ENCODE measurements around the gene KPRP. TPM values are rescaled to one million over a fixed set of nuclear protein-coding genes. Genes with fewer than 3 reads are reported as not detected.

Gene KPRP
- not detected for total RNA-seq
- polyA plus RNA-seq = not detected

- Histone ChIP-seq H3K9me3 (no peaks in the 10 kb centered on the region), H3K36me3 (no peaks in the 10 kb centered on the region), H3K4me1 (no peaks in the 10 kb centered on the region), H3K27me3 (no peaks in the 10 kb centered on the region), H3K27ac (no peak within 1 kb of the TSS), H3K4me3 (no peak within 1 kb of the TSS)
- 58 to 72% methylated on average over 6 of the region's 6 CpGs for WGBS, 2 donors
- no peak for DNase-seq
- intact Hi-C loops (cut with DNase I) = no loop called here
- no peak for TF ChIP-seq POLR2A (IDR thresholded peaks at IDR 0.05)
- TF ChIP-seq EP300 (IDR thresholded peaks at IDR 0.05) = no peak
- TF ChIP-seq POLR2AphosphoS5 (IDR thresholded peaks at IDR 0.05) = no peak
- TF ChIP-seq CTCF (IDR thresholded peaks at IDR 0.05) = no peak
Observed at GRCh38 chr1:152757747-152758146, at the start of gene KPRP. Gene KPRP, plus strand, starts transcription at chr1:152758025. Its CDS starts 1,564 bp downstream, at chr1:152759589.

GRCh38 chr1:152718238-152718637, 39.6 kb upstream of the KPRP start:
- no peak overlapping the region for H3K27ac ChIP-seq
- no peaks in the 10 kb centered on the region for H3K4me1 ChIP-seq
- no peaks in the 10 kb centered on the region for H3K36me3 ChIP-seq
- peaks cover 0 to 6% (median 5%) of the 10 kb centered on the region in 4 donors for H3K9me3 ChIP-seq
- intact Hi-C loops (cut with DNase I) = no loop called here
- no peaks in the 10 kb centered on the region for H3K27me3 ChIP-seq
- no peak for DNase-seq
- TF ChIP-seq CTCF (IDR thresholded peaks at IDR 0.05) (no peak), EP300 (IDR thresholded peaks at IDR 0.05) (no peak), POLR2AphosphoS5 (IDR thresholded peaks at IDR 0.05) (no peak), POLR2A (IDR thresholded peaks at IDR 0.05) (no peak)
- no peak overlapping the region for H3K4me3 ChIP-seq

- Histone ChIP-seq H3K27ac (no peak overlapping the region), H3K36me3 (no peaks in the 10 kb centered on the region), H3K9me3 (no peaks in the 10 kb centered on the region), H3K4me1 (peaks cover 0 to 13% (median 6%) of the 10 kb centered on the region in 4 donors), H3K4me3 (no peak overlapping the region), H3K27me3 (no peaks in the 10 kb centered on the region)
- intact Hi-C loops (cut with DNase I) = no loop called here
- TF ChIP-seq POLR2A (IDR thresholded peaks at IDR 0.05) (no peak), CTCF (IDR thresholded peaks at IDR 0.05) (no peak), POLR2AphosphoS5 (IDR thresholded peaks at IDR 0.05) (no peak), EP300 (IDR thresholded peaks at IDR 0.05) (no peak)
- DNase-seq = no peak
Observed at GRCh38 chr1:152725261-152725660, 32.6 kb upstream of the KPRP start.

GRCh38 chr1:152728986-152729385, 28.8 kb upstream of the KPRP start:
- Histone ChIP-seq H3K36me3 (no peaks in the 10 kb centered on the region), H3K27me3 (no peaks in the 10 kb centered on the region), H3K4me1 (peaks cover 0 to 13% (median 6%) of the 10 kb centered on the region in 4 donors), H3K27ac (no peak overlapping the region), H3K4me3 (no peak overlapping the region), H3K9me3 (no peaks in the 10 kb centered on the region)
- intact Hi-C loops (cut with DNase I) = no loop called here
- TF ChIP-seq POLR2AphosphoS5 (IDR thresholded peaks at IDR 0.05) (no peak), CTCF (IDR thresholded peaks at IDR 0.05) (no peak), POLR2A (IDR thresholded peaks at IDR 0.05) (no peak)
- no peak for DNase-seq
- 62 to 67% methylated on average over 1 of the region's 1 CpG for WGBS, 2 donors

- Histone ChIP-seq H3K27ac (no peak overlapping the region), H3K27me3 (no peaks in the 10 kb centered on the region), H3K4me3 (no peak overlapping the region), H3K4me1 (no peaks in the 10 kb centered on the region), H3K36me3 (no peaks in the 10 kb centered on the region), H3K9me3 (no peaks in the 10 kb centered on the region)
- WGBS, 2 donors = 14 to 26% methylated on average over 1 of the region's 1 CpG
- intact Hi-C loops (cut with DNase I) = no loop called here
- DNase-seq = no peak
- no peak for TF ChIP-seq EP300 (IDR thresholded peaks at IDR 0.05)
- TF ChIP-seq POLR2A (IDR thresholded peaks at IDR 0.05) = no peak
- TF ChIP-seq POLR2AphosphoS5 (IDR thresholded peaks at IDR 0.05) = no peak
- TF ChIP-seq CTCF (IDR thresholded peaks at IDR 0.05) = no peak
Observed at GRCh38 chr1:152735648-152736047, 22.2 kb upstream of the KPRP start.
